ENCODE measurements around the gene NAV2. TPM values are rescaled to one million over a fixed set of nuclear protein-coding genes. Genes with fewer than 3 reads are reported as not detected.

The NAV2 gene
- total RNA-seq, 1 experiment from 2014 or later = 139 TPM

DNA sequence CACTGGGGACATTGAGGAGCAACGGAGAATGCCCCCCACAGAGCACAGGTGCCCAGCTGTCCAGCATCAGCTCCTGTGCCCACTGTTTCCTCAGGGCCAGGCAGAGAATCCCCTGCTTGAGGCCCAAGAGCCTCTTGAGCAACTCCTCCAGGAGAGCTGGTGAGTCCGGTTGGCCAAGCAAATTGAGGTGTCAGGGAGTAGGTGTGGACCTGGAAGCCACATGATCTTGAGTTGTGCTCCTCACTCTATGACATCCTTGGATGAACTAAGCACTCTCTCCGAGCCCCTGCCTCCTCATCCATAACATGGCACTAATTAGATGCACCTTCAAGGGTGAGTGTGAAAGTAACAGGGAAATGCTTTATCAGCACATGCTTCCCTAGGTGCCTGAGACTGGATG, 326.3 kb downstream of the NAV2 start:
- POLR2A ChIA-PET = interaction anchor here (0.7 to 23.4 kb wide), 4 partner anchors 9 to 43 kb away, joined by 3 to 691 read pairs (median 3); no protein-coding TSS in a partner anchor
- no peak for DNase-seq (ENCODE audit: unreplicated experiment)
- TF ChIP-seq, protein P1, sequence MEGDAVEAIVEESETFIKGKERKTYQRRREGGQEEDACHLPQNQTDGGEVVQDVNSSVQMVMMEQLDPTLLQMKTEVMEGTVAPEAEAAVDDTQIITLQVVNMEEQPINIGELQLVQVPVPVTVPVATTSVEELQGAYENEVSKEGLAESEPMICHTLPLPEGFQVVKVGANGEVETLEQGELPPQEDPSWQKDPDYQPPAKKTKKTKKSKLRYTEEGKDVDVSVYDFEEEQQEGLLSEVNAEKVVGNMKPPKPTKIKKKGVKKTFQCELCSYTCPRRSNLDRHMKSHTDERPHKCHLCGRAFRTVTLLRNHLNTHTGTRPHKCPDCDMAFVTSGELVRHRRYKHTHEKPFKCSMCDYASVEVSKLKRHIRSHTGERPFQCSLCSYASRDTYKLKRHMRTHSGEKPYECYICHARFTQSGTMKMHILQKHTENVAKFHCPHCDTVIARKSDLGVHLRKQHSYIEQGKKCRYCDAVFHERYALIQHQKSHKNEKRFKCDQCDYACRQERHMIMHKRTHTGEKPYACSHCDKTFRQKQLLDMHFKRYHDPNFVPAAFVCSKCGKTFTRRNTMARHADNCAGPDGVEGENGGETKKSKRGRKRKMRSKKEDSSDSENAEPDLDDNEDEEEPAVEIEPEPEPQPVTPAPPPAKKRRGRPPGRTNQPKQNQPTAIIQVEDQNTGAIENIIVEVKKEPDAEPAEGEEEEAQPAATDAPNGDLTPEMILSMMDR (IDR thresholded peaks at IDR 0.05; ENCODE audit: unreplicated experiment) = no peak
- no peaks in the 10 kb centered on the region for H3K9me3 Mint-ChIP-seq (ENCODE audit: unreplicated experiment)
- intact Hi-C loops (cut with micrococcal nuclease) = loop anchor here (5.0 kb wide), 1 partner anchor 73 kb away; no protein-coding TSS in a partner anchor
- peaks cover 54% of the 10 kb centered on the region for H3K4me1 Mint-ChIP-seq (ENCODE audit: insufficient read depth, unreplicated experiment)
- CTCF ChIA-PET = interaction anchor here (0.6 to 6.8 kb wide), 3 partner anchors 12 to 72 kb away, joined by 3 to 47 read pairs (median 3); no protein-coding TSS in a partner anchor
- H3K36me3 Mint-ChIP-seq (ENCODE audit: insufficient read depth, unreplicated experiment) = peaks cover 100% of the 10 kb centered on the region
- H3K4me3 Mint-ChIP-seq (ENCODE audit: unreplicated experiment) = no peak overlapping the region
- BruUV-seq (replicated peaks) = no TSS peak
- peak overlapping the region; percentile 81 for H3K27ac Mint-ChIP-seq (ENCODE audit: low read depth, unreplicated experiment)
- no peaks in the 10 kb centered on the region for H3K27me3 Mint-ChIP-seq (ENCODE audit: insufficient read depth, unreplicated experiment)

DNA sequence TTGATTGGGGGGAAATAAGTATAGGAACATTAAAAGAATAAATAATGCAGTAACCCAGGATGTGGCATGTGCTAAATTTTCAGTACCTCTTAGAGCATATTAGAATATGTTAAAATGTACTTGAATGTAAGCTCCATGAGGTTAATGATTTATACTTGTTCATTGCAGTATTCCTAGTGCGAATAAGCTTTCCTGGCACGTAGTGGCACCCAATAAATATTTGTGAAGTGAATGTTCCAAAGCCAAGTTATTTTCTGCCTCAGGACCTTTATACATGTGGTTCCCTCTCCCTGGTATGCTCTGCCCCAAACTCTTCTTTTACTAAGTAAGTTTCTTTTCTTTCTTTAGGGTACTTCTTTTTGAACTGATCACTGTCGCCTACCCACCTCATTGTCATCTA, 328.9 kb downstream of the NAV2 start:
- peak overlapping the region; percentile 81 for H3K27ac Mint-ChIP-seq (ENCODE audit: low read depth, unreplicated experiment)
- H3K4me1 Mint-ChIP-seq (ENCODE audit: insufficient read depth, unreplicated experiment) = peaks cover 36% of the 10 kb centered on the region
- H3K27me3 Mint-ChIP-seq (ENCODE audit: insufficient read depth, unreplicated experiment) = no peaks in the 10 kb centered on the region
- no peaks in the 10 kb centered on the region for H3K9me3 Mint-ChIP-seq (ENCODE audit: unreplicated experiment)
- TF ChIP-seq, protein P1 (IDR thresholded peaks at IDR 0.05; ENCODE audit: unreplicated experiment) = no peak
- intact Hi-C loops (cut with micrococcal nuclease) = no loop called here
- no peak overlapping the region for H3K4me3 Mint-ChIP-seq (ENCODE audit: unreplicated experiment)
- ChIA-PET CTCF (interaction anchor here (0.9 to 1.4 kb wide), 7 partner anchors 10 to 314 kb away, joined by 3 to 4 read pairs (median 3); no protein-coding TSS in a partner anchor), POLR2A (interaction anchor here (0.7 to 23.4 kb wide), 5 partner anchors 14 to 88 kb away, joined by 3 to 691 read pairs (median 3); no protein-coding TSS in a partner anchor)
- DNase-seq (ENCODE audit: unreplicated experiment) = no peak
- no TSS peak for BruUV-seq (replicated peaks)
- H3K36me3 Mint-ChIP-seq (ENCODE audit: insufficient read depth, unreplicated experiment) = peaks cover 100% of the 10 kb centered on the region

GRCh38 chr11:20042045-20042639, 329.5 kb downstream of the NAV2 start:
- no TSS peak for BruUV-seq (replicated peaks)
- Mint-ChIP-seq H3K4me3 (ENCODE audit: unreplicated experiment) (no peak overlapping the region), H3K27me3 (ENCODE audit: insufficient read depth, unreplicated experiment) (no peaks in the 10 kb centered on the region), H3K4me1 (ENCODE audit: insufficient read depth, unreplicated experiment) (peaks cover 35% of the 10 kb centered on the region), H3K27ac (ENCODE audit: low read depth, unreplicated experiment) (peak overlapping the region; percentile 81), H3K36me3 (ENCODE audit: insufficient read depth, unreplicated experiment) (peaks cover 100% of the 10 kb centered on the region), H3K9me3 (ENCODE audit: unreplicated experiment) (no peaks in the 10 kb centered on the region)
- intact Hi-C loops (cut with micrococcal nuclease) = no loop called here
- DNase-seq (ENCODE audit: unreplicated experiment) = no peak
- ChIA-PET POLR2A (interaction anchor here (0.9 to 23.4 kb wide), 5 partner anchors 13 to 89 kb away, joined by 3 to 691 read pairs (median 4); no protein-coding TSS in a partner anchor), CTCF (interaction anchor here (0.5 to 1.4 kb wide), 6 partner anchors 17 to 269 kb away, joined by 3 to 4 read pairs (median 3); no protein-coding TSS in a partner anchor)
- TF ChIP-seq, protein P1 (IDR thresholded peaks at IDR 0.05; ENCODE audit: unreplicated experiment) = no peak

- H3K27me3 Mint-ChIP-seq (ENCODE audit: insufficient read depth, unreplicated experiment) = no peaks in the 10 kb centered on the region
- ChIA-PET CTCF (interaction anchor here (0.5 to 1.4 kb wide), 5 partner anchors 17 to 270 kb away, joined by 3 to 4 read pairs (median 3); no protein-coding TSS in a partner anchor), POLR2A (interaction anchor here (0.9 to 23.4 kb wide), 3 partner anchors 12 to 18 kb away, joined by 3 to 691 read pairs (median 4); no protein-coding TSS in a partner anchor)
- no peak for DNase-seq (ENCODE audit: unreplicated experiment)
- peaks cover 40% of the 10 kb centered on the region for H3K4me1 Mint-ChIP-seq (ENCODE audit: insufficient read depth, unreplicated experiment)
- H3K4me3 Mint-ChIP-seq (ENCODE audit: unreplicated experiment) = no peak overlapping the region
- H3K36me3 Mint-ChIP-seq (ENCODE audit: insufficient read depth, unreplicated experiment) = peaks cover 100% of the 10 kb centered on the region
- TF ChIP-seq, protein P1 (IDR thresholded peaks at IDR 0.05; ENCODE audit: unreplicated experiment) = no peak
- H3K9me3 Mint-ChIP-seq (ENCODE audit: unreplicated experiment) = no peaks in the 10 kb centered on the region
- H3K27ac Mint-ChIP-seq (ENCODE audit: low read depth, unreplicated experiment) = peak overlapping the region; percentile 81
- BruUV-seq (replicated peaks) = no TSS peak
- intact Hi-C loops (cut with micrococcal nuclease) = no loop called here
These were observed 330.2 kb downstream of the NAV2 start for GRCh38 chr11:20042811-20043341.
